G401.6 (cell line): ENCODE data around the gene INSL4.

Source experiments
- FAIRE-seq: peaks from 2 replicates; lab custom pipeline; 2012; peaks lifted over from hg19 to GRCh38; lab: Jason Lieb, UNC

Gene INSL4

DNA sequence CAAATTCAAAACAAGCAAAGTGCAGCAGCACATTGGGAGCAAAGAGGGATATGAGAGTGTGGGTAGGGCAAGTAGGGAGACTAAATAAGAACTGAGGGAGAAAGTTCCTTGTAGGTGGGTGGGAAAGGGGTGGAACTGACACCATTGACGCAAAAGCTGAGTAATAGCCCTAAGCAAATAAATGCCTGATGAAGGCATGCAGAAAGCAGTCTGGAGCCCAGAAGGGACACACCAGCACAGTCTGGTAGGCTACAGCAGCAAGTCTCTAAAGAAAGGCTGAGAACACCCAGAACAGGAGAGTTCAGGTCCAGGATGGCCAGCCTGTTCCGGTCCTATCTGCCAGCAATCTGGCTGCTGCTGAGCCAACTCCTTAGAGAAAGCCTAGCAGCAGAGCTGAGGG is at the start of gene INSL4:
Gene INSL4, plus strand, starts transcription at position 208 of the 400 bp plus-strand sequence. Its CDS starts 105 bp downstream, at position 313.
- FAIRE-seq: no peak

GRCh38 chr9:5184776-5185175 is 46.4 kb upstream of the INSL4 start:
- no peak for FAIRE-seq

- no peak for FAIRE-seq
These were observed 45.9 kb upstream of the INSL4 start, which contains the start of gene INSL6 for GRCh38 chr9:5185220-5185840. Gene INSL6 (minus strand): TSS chr9:5185639. CDS start chr9:5185602, 37 bp downstream.

DNA sequence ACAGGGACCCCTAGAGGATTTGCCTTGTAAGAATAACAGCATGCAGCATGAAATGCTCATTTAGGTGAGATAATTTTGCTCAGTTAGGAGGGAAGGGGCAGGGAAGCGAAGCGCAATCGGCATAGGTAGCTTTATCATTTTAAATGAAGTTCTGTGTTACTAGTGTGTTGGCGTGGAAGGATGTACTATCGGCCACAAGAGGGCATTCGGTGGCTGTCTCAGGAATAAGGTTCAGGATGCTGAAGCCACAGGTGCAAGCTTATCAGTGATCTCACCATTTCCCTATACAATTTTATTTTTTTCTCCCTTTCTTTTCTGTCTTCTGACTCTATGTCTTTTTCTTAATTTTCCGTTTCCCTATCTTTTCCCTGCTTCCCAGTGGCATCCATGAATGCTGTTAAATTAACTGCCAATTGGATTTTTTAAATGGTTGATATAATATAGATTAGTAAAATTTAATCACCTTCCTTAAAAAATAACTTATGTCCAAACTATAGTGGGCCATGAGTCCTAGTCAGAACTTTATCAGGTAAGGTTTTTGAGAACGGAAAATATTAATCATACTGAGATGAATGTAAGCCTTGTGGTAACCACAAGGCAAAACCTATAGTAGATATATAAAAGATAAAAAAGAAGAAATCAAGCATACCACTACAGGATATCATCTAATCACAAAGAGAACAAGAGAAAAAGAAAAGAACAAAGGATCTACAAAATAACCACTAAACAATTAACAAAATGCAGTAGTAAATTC is 44.6 kb upstream of the INSL4 start:
- FAIRE-seq: no peak

DNA sequence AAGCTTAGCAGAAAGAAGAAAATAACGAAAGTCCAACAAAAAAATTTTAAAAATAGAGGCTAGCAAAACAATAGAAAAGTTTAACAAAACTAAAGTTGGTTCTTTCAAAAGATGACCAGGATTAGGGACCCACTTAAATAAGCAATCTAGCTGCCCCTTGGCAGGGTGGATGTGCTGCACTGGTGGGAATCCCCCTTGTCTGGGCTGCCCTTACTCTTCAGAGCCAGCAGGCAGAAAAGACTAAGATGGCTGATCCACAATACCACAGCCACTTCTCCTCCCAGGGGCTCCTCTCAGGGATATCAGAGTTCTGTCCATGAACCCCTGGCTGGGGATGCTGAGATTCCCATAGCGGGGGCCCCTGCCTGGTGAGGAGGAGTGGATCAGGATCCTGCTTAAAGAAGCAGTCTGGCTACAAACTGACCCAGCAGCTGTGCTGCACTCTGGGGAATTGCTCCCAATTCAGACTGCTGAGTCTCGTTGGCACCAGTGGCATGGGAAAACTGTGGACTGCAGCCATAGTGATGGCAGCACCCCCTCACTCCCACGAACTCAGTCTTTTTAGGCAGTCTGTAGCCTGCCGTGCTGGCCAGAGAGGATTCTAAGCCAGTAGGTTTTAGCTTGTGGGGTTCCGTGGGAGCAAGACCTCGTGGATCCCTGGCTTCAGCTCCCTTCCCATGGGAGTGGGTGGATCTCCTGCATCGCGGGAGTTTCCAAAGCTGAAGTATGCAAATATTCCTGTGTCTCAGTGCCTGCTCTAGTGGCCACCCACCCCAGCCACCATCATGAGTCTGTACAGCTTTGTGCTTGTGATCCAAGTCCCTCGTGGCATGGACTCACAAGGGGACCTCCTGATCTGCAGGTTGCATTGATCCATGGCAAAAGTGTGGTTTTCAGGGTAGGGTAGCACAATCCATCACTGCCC is 42.9 kb upstream of the INSL4 start:
- no peak for FAIRE-seq

- no peak for FAIRE-seq
These were observed 39.2 kb upstream of the INSL4 start for GRCh38 chr9:5191985-5192384.

DNA sequence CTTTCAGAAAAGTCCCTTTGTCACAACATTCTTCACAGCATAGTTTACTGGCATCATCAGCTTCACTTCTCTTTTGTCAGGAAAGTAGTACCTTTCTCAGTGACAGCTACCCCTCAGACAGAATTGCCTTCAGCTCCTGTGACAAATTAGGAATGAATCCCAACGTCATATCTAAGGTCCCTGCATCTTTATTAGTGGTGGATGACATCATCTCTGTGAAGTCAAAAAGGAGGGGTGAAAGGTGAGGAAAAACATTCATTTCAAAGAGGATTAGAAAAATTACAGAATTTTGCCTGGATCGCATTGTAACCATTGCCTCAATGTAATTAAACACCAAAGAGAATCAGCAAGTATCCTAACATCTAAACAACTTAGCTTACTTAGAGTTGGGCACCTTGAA is 37.9 kb upstream of the INSL4 start:
- no peak for FAIRE-seq

- FAIRE-seq: no peak
These were observed 35.8 kb upstream of the INSL4 start for GRCh38 chr9:5195463-5195862.

- FAIRE-seq: no peak
These were observed 26.1 kb upstream of the INSL4 start for GRCh38 chr9:5205071-5205470.

- no peak for FAIRE-seq
These were observed 665 bp upstream of the INSL4 start for GRCh38 chr9:5230554-5230953.

DNA sequence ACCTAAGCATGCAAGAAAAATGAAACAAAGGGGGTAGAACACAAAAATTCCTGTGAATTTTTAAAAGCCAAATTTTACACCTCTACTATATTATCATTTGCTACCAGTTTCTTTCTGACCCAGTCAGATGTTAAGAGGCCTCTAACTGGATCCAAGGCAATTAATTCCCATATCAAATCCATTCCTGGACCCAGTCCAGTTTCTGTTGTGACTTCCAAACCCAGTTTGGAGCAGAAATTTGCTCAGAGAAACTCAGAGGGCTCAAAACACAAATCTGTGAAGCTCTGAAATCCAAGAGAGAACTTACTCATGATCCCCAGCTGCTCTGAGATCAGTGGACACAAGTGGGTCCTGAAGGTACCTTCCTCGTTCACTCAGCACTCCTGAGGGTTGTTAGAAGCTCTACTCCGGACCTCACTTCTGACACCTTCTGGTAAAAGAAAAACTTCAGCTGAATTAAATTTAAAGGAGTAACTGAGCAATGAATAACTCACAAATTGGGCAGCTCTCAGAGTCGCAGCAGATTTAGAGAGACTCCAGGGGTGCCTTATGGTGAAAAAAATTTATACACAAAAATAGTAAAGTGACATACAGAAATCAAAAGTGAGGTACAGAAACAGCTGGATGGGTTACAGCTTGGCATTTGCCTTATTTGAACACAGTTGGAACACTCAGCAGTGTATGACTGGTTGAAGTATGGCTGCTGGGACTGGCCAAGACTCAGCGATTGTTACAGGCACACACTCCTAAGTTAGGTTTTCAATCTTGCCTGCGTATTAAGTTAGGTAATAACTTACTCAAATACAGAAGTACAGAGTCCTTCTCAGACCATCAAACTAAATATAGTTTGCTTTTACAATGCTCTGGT is 32.4 kb downstream of the INSL4 start:
- no peak for FAIRE-seq

GRCh38 chr9:5264219-5264595 is 33.0 kb downstream of the INSL4 start:
- FAIRE-seq: no peak

DNA sequence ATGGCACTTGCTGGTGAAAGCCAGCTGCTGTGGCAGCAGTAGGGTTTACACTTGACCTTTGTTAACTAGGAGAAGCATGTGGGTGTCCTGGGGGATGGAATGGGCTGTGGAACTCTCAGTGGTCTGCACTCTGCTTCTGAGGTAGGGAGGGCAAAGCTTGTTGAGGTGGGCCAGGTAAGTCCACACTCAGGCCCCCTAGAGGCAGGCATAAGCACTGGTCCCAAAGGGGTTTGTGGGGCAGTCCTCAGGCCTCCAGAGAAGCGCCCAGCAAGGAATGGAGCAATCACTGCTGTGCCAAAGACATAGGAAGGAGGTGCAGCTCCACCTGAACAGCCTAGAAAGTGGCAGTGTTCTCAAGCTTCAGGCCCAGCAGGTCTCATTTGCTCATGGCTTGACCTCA is 34.7 kb downstream of the INSL4 start:
- no peak for FAIRE-seq

DNA sequence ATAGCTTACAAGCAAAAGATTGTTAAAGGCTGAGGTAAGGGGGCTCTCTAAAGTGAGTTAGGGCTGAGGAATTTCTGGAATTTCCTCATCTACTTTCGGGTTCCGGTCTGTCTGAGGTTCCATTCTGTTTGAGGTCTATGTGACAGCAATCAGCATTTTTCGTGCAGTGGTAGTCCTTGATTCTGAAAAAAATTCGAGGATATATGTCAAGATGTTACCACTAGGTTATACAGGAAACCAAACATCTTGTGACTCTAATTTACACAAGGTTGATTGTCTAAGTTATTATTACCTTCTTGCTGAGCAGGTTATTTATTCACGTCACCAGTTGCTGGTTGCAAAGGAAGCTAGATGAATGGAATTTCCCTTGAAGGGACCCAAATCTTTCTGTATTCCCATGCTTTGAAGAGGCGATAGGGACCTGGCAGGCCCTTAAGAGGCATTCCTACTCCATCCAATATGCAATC is 38.1 kb downstream of the INSL4 start:
- FAIRE-seq: no peak

GRCh38 chr9:5274770-5275169 is 43.6 kb downstream of the INSL4 start:
- no peak for FAIRE-seq

GRCh38 chr9:5278486-5278885 is 47.3 kb downstream of the INSL4 start:
- FAIRE-seq: no peak
